Panc1 (cell line): ENCODE results near the gene MFAP3. TPM values are rescaled to one million over a fixed set of nuclear protein-coding genes. Genes with fewer than 3 reads are reported as not detected.

ENCODE experiments used
- ATAC-seq: fragments of 200-7000 bp; cut with Tn5 transposase; 2 replicates; pipeline ENCODE4 v1.9.1; 2020; ENCODE audit warnings: mild to moderate bottlenecking, moderate library complexity
- BruUV-seq: library from RNA; stranded (reverse); fragments of 400-500 nt; replicated peaks from 2 replicates; lab custom pipeline; 2021; lab: Mats Ljungman, UMichigan
- CTCF ChIA-PET: fragments of 300-600 bp; sonication (Branson Sonifier 250); formaldehyde crosslinking; loops from one replicate; lab custom pipeline; 2022; ENCODE audit warnings: antibody characterized with exemption; lab: Charles Lee
- POLR2A ChIA-PET: fragments of 300-600 bp; sonication (Branson Sonifier 250); formaldehyde crosslinking; loops from one replicate; lab custom pipeline; 2022; ENCODE audit warnings: antibody characterized with exemption; lab: Charles Lee
- DNase-seq: peaks from one replicate; pipeline ENCODE4 v3.0.0-alpha.2; 2010; ENCODE audit warnings: low read depth, low spot score
- H3K27ac ChIP-seq: 2 replicates; pipeline ENCODE4 v1.5.1; 2011; ENCODE audit warnings: mild to moderate bottlenecking, low read length, inconsistent platforms
- H3K27me3 ChIP-seq: fragments of 200-500 bp; sonication (Bioruptor generic); 2 replicates; pipeline ENCODE4 v1.6.0; 2014; ENCODE audit warnings: low read length, inconsistent platforms; ENCODE audit not compliant: control insufficient read depth, insufficient read depth
- H3K36me3 ChIP-seq: fragments of 200-500 bp; sonication (Bioruptor generic); 2 replicates; pipeline ENCODE4 v1.5.1; 2014; ENCODE audit warnings: inconsistent platforms, mild to moderate bottlenecking, low read length, moderate library complexity; ENCODE audit not compliant: control insufficient read depth, insufficient read depth
- H3K4me1 ChIP-seq: 2 replicates; pipeline ENCODE4 v1.5.1; 2011; ENCODE audit warnings: inconsistent platforms, mild to moderate bottlenecking, low read length, moderate library complexity; ENCODE audit not compliant: control insufficient read depth, insufficient read depth
- H3K4me3 ChIP-seq, 2 experiments: 2 replicates each; pipeline ENCODE4 v1.5.1; 2011 to 2012; ENCODE audit warnings: low read depth in 2 of 2, low read length in 2 of 2, mild to moderate bottlenecking in 2 of 2, inconsistent platforms in 1 of 2, moderate library complexity in 1 of 2
- H3K9me3 ChIP-seq: fragments of 200-500 bp; sonication (Bioruptor generic); 2 replicates; pipeline ENCODE4 v1.5.1; 2014; ENCODE audit warnings: low read depth, mild to moderate bottlenecking, inconsistent platforms, low read length, moderate library complexity; ENCODE audit not compliant: control insufficient read depth, insufficient read depth
- POLR2AphosphoS5 ChIP-seq: IDR thresholded peaks from 2 replicates; pipeline ENCODE4 v1.6.1; 2012; ENCODE audit warnings: mild to moderate bottlenecking, low read depth, low read length, moderate library complexity
- SIN3A ChIP-seq: IDR thresholded peaks from 2 replicates; pipeline ENCODE4 v1.6.1; 2012; ENCODE audit warnings: low read depth, mild to moderate bottlenecking, low read length, moderate library complexity, borderline replicate concordance; ENCODE audit not compliant: insufficient read depth
- TCF7L2 ChIP-seq: IDR thresholded peaks from 2 replicates; pipeline ENCODE4 v1.6.1; 2011; ENCODE audit warnings: mild to moderate bottlenecking, low read depth, low read length, inconsistent platforms
- in situ Hi-C: cut with HindIII; loops from 2 replicates; pipeline ENCODE4 v1.10.0; 2016; ENCODE audit warnings: low sequenced_read_pairs, low pct_unique_long_range_greater_than_20kb
- intact Hi-C: fragments of 100-400 bp; cut with micrococcal nuclease; formaldehyde crosslinking; loops from one replicate; pipeline ENCODE4 v1.10.0; 2022; ENCODE audit not compliant: unreplicated experiment
- total RNA-seq: library from RNA; stranded (reverse); gene quantifications from one replicate; pipeline ENCODE4 v1.2.1, GENCODE V29; 2021; ENCODE audit not compliant: unreplicated experiment
- TF ChIP-seq, protein P1 (sequence below): fragments of 450-650 bp; IDR thresholded peaks from 2 replicates; pipeline ENCODE4 v1.5.1; 2017; ENCODE audit warnings: mild to moderate bottlenecking
- TF ChIP-seq, protein P2 (sequence below), 2 experiments: IDR thresholded peaks; 2 replicates each; pipeline ENCODE4 v1.6.1; 2011 to 2012; ENCODE audit warnings: low read depth in 2 of 2, control low read depth in 1 of 2, low read length in 1 of 2, mild to moderate bottlenecking in 1 of 2, moderate library complexity in 1 of 2; ENCODE audit not compliant: insufficient read depth in 1 of 2

MFAP3 gene
- total RNA-seq, 1 experiment from 2014 or later: 24.2 TPM

DNA sequence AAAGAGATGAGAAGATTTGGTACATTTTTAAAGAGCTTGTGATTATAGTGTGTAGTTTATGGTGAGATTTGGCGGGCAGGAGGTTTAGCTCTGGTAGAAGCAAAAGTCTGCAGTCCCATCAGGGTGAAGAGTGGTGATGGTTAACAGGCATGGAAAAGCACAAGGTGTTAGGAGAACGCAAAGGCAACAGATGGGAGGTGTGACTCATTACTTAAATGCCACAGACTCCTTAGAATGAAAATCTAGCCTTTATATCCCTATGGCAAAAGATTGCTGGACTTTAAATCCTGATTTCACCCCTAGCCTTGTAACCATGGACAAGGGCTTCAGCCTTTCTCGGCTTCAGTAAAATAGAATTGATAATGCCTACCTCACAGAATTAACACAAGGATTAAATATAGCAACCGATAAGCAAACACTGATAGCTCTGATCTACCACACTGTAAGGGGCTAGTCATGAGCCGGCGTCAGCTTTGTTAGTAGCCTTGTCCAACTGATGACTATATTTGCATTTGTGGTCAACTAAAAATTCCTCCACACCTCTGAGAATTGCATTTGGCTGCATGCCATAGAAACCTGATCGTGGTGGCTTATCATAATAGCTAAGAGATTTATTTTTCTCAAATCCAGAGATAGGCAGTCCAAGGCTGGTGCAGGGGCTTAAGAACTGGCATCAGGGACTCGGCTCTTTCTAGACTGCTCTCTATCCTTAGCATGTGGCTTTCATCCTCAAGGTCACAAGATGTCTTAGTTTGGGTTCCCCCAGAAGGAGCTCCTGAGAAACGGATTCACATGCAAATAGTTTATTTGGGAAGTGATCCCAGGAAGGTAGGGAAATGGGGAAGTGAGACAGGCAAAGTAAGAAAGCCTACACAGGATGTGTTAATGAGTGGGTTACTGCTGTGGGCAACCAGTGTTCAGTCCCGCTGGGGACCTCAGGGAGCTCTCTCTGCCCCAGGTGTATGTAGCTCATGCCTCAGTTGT lies 19.6 kb downstream of the MFAP3 start:
- ChIA-PET POLR2A (no interaction called here), CTCF (no interaction called here)
- ATAC-seq: no peak
- TF ChIP-seq SIN3A: no peak
- no peak for TF ChIP-seq POLR2AphosphoS5
- TF ChIP-seq TCF7L2: no peak
- TF ChIP-seq, protein P1, sequence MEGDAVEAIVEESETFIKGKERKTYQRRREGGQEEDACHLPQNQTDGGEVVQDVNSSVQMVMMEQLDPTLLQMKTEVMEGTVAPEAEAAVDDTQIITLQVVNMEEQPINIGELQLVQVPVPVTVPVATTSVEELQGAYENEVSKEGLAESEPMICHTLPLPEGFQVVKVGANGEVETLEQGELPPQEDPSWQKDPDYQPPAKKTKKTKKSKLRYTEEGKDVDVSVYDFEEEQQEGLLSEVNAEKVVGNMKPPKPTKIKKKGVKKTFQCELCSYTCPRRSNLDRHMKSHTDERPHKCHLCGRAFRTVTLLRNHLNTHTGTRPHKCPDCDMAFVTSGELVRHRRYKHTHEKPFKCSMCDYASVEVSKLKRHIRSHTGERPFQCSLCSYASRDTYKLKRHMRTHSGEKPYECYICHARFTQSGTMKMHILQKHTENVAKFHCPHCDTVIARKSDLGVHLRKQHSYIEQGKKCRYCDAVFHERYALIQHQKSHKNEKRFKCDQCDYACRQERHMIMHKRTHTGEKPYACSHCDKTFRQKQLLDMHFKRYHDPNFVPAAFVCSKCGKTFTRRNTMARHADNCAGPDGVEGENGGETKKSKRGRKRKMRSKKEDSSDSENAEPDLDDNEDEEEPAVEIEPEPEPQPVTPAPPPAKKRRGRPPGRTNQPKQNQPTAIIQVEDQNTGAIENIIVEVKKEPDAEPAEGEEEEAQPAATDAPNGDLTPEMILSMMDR: no peak
- TF ChIP-seq, protein P2, sequence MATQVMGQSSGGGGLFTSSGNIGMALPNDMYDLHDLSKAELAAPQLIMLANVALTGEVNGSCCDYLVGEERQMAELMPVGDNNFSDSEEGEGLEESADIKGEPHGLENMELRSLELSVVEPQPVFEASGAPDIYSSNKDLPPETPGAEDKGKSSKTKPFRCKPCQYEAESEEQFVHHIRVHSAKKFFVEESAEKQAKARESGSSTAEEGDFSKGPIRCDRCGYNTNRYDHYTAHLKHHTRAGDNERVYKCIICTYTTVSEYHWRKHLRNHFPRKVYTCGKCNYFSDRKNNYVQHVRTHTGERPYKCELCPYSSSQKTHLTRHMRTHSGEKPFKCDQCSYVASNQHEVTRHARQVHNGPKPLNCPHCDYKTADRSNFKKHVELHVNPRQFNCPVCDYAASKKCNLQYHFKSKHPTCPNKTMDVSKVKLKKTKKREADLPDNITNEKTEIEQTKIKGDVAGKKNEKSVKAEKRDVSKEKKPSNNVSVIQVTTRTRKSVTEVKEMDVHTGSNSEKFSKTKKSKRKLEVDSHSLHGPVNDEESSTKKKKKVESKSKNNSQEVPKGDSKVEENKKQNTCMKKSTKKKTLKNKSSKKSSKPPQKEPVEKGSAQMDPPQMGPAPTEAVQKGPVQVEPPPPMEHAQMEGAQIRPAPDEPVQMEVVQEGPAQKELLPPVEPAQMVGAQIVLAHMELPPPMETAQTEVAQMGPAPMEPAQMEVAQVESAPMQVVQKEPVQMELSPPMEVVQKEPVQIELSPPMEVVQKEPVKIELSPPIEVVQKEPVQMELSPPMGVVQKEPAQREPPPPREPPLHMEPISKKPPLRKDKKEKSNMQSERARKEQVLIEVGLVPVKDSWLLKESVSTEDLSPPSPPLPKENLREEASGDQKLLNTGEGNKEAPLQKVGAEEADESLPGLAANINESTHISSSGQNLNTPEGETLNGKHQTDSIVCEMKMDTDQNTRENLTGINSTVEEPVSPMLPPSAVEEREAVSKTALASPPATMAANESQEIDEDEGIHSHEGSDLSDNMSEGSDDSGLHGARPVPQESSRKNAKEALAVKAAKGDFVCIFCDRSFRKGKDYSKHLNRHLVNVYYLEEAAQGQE (IDR thresholded peaks at IDR 0.05; ENCODE audit: insufficient read depth in 1 of 2, low read depth in 2 of 2, low read length in 1 of 2): no peak
- no peaks in the 10 kb centered on the region for H3K27me3 ChIP-seq
- in situ Hi-C loops (no loop called here), intact Hi-C loops (no loop called here)
- BruUV-seq: no TSS peak
- no peaks in the 10 kb centered on the region; the same call in 1 of the 2 replicates for H3K36me3 ChIP-seq
- no peak overlapping the region for H3K27ac ChIP-seq
- no peaks in the 10 kb centered on the region for H3K4me1 ChIP-seq
- DNase-seq: no peak
- no peak overlapping the region for H3K4me3 ChIP-seq
- no peaks in the 10 kb centered on the region for H3K9me3 ChIP-seq

DNA sequence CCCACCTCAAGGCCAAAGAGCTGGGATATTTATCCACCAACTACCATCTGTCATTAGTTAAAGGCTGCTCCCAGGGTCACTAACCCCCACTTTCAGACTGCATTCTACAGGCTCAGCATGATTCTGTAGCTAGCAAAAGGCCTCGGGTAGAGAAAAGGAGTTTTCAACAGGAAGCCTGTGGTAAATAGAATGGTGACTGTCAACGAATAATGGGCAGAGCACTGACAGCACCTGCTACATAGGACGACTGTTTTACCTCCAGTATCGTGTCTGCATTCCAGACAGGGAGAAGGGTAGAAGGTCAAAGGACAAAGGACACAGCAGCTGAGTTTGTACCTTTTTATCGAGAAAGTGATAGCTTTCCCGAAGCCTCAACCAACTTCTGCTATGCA lies 20.3 kb downstream of the MFAP3 start:
- Histone ChIP-seq H3K4me1 (no peaks in the 10 kb centered on the region), H3K27ac (no peak overlapping the region), H3K36me3 (no peaks in the 10 kb centered on the region), H3K27me3 (no peaks in the 10 kb centered on the region), H3K4me3 (no peak overlapping the region), H3K9me3 (no peaks in the 10 kb centered on the region)
- ChIA-PET POLR2A (no interaction called here), CTCF (no interaction called here)
- TF ChIP-seq, protein P2 (IDR thresholded peaks at IDR 0.05; ENCODE audit: insufficient read depth in 1 of 2, low read depth in 2 of 2, low read length in 1 of 2): no peak
- TF ChIP-seq, protein P1: no peak
- TF ChIP-seq TCF7L2: no peak
- TF ChIP-seq POLR2AphosphoS5: no peak
- TF ChIP-seq SIN3A: no peak
- in situ Hi-C loops (no loop called here), intact Hi-C loops (no loop called here)
- DNase-seq (no peak), ATAC-seq (no peak)
- BruUV-seq: no TSS peak
